Islet precursor cell (in vitro differentiated cells): ENCODE results near the gene PTPRB.

Source experiments
- DNase-seq: peaks from one replicate; pipeline ENCODE4 v3.0.0-alpha.2; 2018

The PTPRB gene

GRCh38 chr12:70637303-70638085 lies at the start of gene PTPRB:
PTPRB (minus strand) TSS chr12:70637429; CDS start chr12:70637395, 34 bp downstream.
- no peak for DNase-seq

- no peak for DNase-seq
Measured at GRCh38 chr12:70686907-70687306, 49.7 kb upstream of the PTPRB start.

GRCh38 chr12:70686299-70686698 lies 49.1 kb upstream of the PTPRB start:
- DNase-seq: no peak

- DNase-seq: no peak
Measured at GRCh38 chr12:70683976-70684375, 46.7 kb upstream of the PTPRB start.

GRCh38 chr12:70671698-70672097 lies 34.5 kb upstream of the PTPRB start:
- DNase-seq: no peak

GRCh38 chr12:70670948-70671347 lies 33.7 kb upstream of the PTPRB start:
- no peak for DNase-seq

- DNase-seq: no peak
Measured at GRCh38 chr12:70667253-70667652, 30.0 kb upstream of the PTPRB start.

- no peak for DNase-seq
Measured at GRCh38 chr12:70666364-70666763, 29.1 kb upstream of the PTPRB start.

GRCh38 chr12:70664465-70664881 lies 27.2 kb upstream of the PTPRB start:
- DNase-seq: no peak

GRCh38 chr12:70663838-70664237 lies 26.6 kb upstream of the PTPRB start:
- no peak for DNase-seq

GRCh38 chr12:70661466-70662161 lies 24.4 kb upstream of the PTPRB start:
- no peak for DNase-seq

- DNase-seq: no peak
Measured at GRCh38 chr12:70660620-70661219, 23.5 kb upstream of the PTPRB start.

GRCh38 chr12:70660002-70660604 lies 22.9 kb upstream of the PTPRB start:
- no peak for DNase-seq

- no peak for DNase-seq
Measured at GRCh38 chr12:70659077-70659606, 21.9 kb upstream of the PTPRB start.

GRCh38 chr12:70657616-70658286 lies 20.5 kb upstream of the PTPRB start:
- no peak for DNase-seq

- no peak for DNase-seq
Measured at GRCh38 chr12:70652451-70652850, 15.2 kb upstream of the PTPRB start.

- DNase-seq: no peak
Measured at GRCh38 chr12:70648831-70649230, 11.6 kb upstream of the PTPRB start.

GRCh38 chr12:70648191-70648590 lies 11.0 kb upstream of the PTPRB start:
- DNase-seq: no peak

GRCh38 chr12:70646850-70647249 lies 9.6 kb upstream of the PTPRB start:
- DNase-seq: no peak

- peak; percentile 83 for DNase-seq
Measured at GRCh38 chr12:70645494-70646317, 8.5 kb upstream of the PTPRB start.

- no peak for DNase-seq
Measured at GRCh38 chr12:70644861-70645260, 7.6 kb upstream of the PTPRB start.

GRCh38 chr12:70643939-70644338 lies 6.7 kb upstream of the PTPRB start:
- no peak for DNase-seq
